Fibroblast of the aortic adventitia (primary cell): ENCODE measurements around the gene GAS7. TPM values are rescaled to one million over a fixed set of nuclear protein-coding genes. Genes with fewer than 3 reads are reported as not detected.

ENCODE experiments used
- DNase-seq: peaks from one replicate; pipeline ENCODE4 v3.0.0-alpha.2; 2010; ENCODE audit warnings: low read depth
- H3K4me3 ChIP-seq: 2 replicates; pipeline ENCODE4 v1.5.1; 2011; ENCODE audit warnings: low read depth, mild to moderate bottlenecking, control low read depth, low read length, moderate library complexity
- CTCF ChIP-seq: IDR thresholded peaks from 2 replicates; pipeline ENCODE4 v1.5.1; 2011; ENCODE audit warnings: mild to moderate bottlenecking, low read length, control low read depth, inconsistent platforms; ENCODE audit not compliant: insufficient read depth
- total RNA-seq: library from RNA; depleted of rRNA; stranded (reverse); fragments of >200 nt; gene quantifications from 2 replicates; pipeline ENCODE4 v1.2.3, GENCODE V29; 2012; ENCODE audit warnings: low replicate concordance

The GAS7 gene
- total RNA-seq, 1 donor: 7.0 TPM

GRCh38 chr17:10144456-10144855, 54.0 kb downstream of the GAS7 start:
- TF ChIP-seq CTCF: no peak
- no peak overlapping the region for H3K4me3 ChIP-seq
- DNase-seq: no peak

- no peak for TF ChIP-seq CTCF
- no peak for DNase-seq
- no peak overlapping the region for H3K4me3 ChIP-seq
Measured at GRCh38 chr17:10141436-10141835, 57.0 kb downstream of the GAS7 start.

GRCh38 chr17:10139577-10139976, 58.8 kb downstream of the GAS7 start:
- no peak for TF ChIP-seq CTCF
- no peak for DNase-seq
- no peak overlapping the region for H3K4me3 ChIP-seq

- H3K4me3 ChIP-seq: no peak overlapping the region
- DNase-seq: no peak
- TF ChIP-seq CTCF: no peak
Measured at GRCh38 chr17:10136258-10136981, 62.0 kb downstream of the GAS7 start.

- peak; percentile 18 for DNase-seq
- no peak for TF ChIP-seq CTCF
- no peak overlapping the region for H3K4me3 ChIP-seq
Measured at GRCh38 chr17:10135539-10136257, 62.7 kb downstream of the GAS7 start.

GRCh38 chr17:10130677-10131076, 67.7 kb downstream of the GAS7 start:
- no peak overlapping the region for H3K4me3 ChIP-seq
- DNase-seq: no peak
- no peak for TF ChIP-seq CTCF
